CD4-positive, CD25-positive, alpha-beta regulatory T cell (primary cell): ENCODE results near the gene GNG14. TPM values are rescaled to one million over a fixed set of nuclear protein-coding genes. Genes with fewer than 3 reads are reported as not detected.
A peak's percentile ranks its signal among the peaks of the same experiment; 100 is the strongest.

Source experiments
- ATAC-seq, 2 donors: fragments of 150-1000 bp; cut with Tn5 transposase; one replicate each; pipeline ENCODE4 v1.10.0; 2021; ENCODE audit warnings: low read depth in 2 of 2, moderate number of reproducible peaks in 2 of 2, moderate library complexity in 1 of 2
- DNase-seq, 3 donors: peaks; one replicate each; pipeline versions ENCODE4 v3.0.0 to v3.0.0-alpha.2; 2012 to 2022; ENCODE audit warnings: mixed read lengths in 1 of 3
- H3K27ac ChIP-seq: one replicate; pipeline ENCODE4 v1.7.0; 2013; ENCODE audit warnings: mild to moderate bottlenecking, low read length; ENCODE audit not compliant: insufficient read depth, poor library complexity, severe bottlenecking
- H3K27me3 ChIP-seq: one replicate; pipeline ENCODE4 v1.7.0; 2013; ENCODE audit warnings: low read length; ENCODE audit not compliant: control insufficient read depth, insufficient read depth
- H3K36me3 ChIP-seq: one replicate; pipeline ENCODE4 v1.7.0; 2013; ENCODE audit warnings: mild to moderate bottlenecking, low read length, moderate library complexity; ENCODE audit not compliant: control insufficient read depth, insufficient read depth
- H3K4me1 ChIP-seq: 2 replicates; pipeline ENCODE4 v1.7.0; 2013; ENCODE audit warnings: mild to moderate bottlenecking, low read length; ENCODE audit not compliant: insufficient read depth, control insufficient read depth, poor library complexity, severe bottlenecking
- H3K4me3 ChIP-seq: one replicate; pipeline ENCODE4 v1.7.0; 2013; ENCODE audit warnings: low read depth, mild to moderate bottlenecking, low read length, moderate library complexity
- H3K9me3 ChIP-seq, 2 experiments: 1 replicate in 1 of 2; 2 replicates in 1 of 2; pipeline ENCODE4 v1.7.0; 2013; ENCODE audit warnings: low read length in 2 of 2, mild to moderate bottlenecking in 1 of 2, moderate library complexity in 1 of 2; ENCODE audit not compliant: control insufficient read depth in 2 of 2
- H3K27ac Mint-ChIP-seq, 3 donors: one replicate each; pipeline ENCODE4 v1.8.0; 2020 to 2022; ENCODE audit warnings: mild to moderate bottlenecking in 3 of 3, mixed read lengths in 3 of 3, moderate library complexity in 2 of 3
- H3K27me3 Mint-ChIP-seq: one replicate; pipeline ENCODE4 v1.8.0; 2022; ENCODE audit warnings: mild to moderate bottlenecking, mixed read lengths
- H3K36me3 Mint-ChIP-seq: one replicate; pipeline ENCODE4 v1.8.0; 2020; ENCODE audit warnings: mixed read lengths
- H3K4me1 Mint-ChIP-seq, 4 donors: one replicate each; pipeline ENCODE4 v1.8.0; 2020 to 2022; ENCODE audit warnings: mixed read lengths in 4 of 4, mild to moderate bottlenecking in 1 of 4
- H3K4me3 Mint-ChIP-seq, 4 donors: one replicate each; pipeline ENCODE4 v1.8.0; 2020 to 2022; ENCODE audit warnings: mild to moderate bottlenecking in 4 of 4, mixed read lengths in 4 of 4, moderate library complexity in 3 of 4
- H3K9me3 Mint-ChIP-seq, 7 donors: one replicate each; pipeline ENCODE4 v1.8.0; 2020 to 2022; ENCODE audit warnings: mixed read lengths in 7 of 7, mild to moderate bottlenecking in 3 of 7, moderate library complexity in 2 of 7
- polyA plus RNA-seq, 4 donors: library from polyadenylated mRNA; unstranded; fragments of 300-500 nt; fragmentation: Illumina TruSeq; gene quantifications; one replicate each; pipeline ENCODE4 v1.2.3, GENCODE V29; 2021
- total RNA-seq: library from RNA; stranded (reverse); gene quantifications from one replicate; pipeline ENCODE4 v1.2.3, GENCODE V29; 2022

GNG14 gene
- total and polyA plus RNA-seq, 5 donors from 2014 or later: not detected

DNA sequence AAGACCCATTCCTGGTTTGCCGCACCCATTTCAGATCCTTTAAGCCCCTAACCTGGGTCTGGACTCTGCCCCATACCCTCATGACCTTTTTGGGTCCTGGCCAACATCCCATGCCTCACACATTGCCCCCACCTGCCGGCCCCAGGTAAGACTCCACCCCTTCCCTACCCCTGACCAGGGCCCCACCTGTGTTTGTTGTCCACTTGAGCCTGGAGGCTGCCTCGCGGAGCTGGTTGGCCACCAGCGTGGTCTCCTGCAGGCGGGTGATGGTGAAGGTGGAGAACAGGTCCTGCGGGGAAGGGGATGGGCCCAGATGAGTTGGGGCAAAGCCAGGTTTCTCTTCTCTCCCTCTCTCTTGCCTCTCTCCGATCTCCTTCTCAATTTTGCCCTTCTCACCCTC lies 40.8 kb upstream of the GNG14 start:
- Histone ChIP-seq H3K27ac (no peak overlapping the region), H3K27me3 (no peaks in the 10 kb centered on the region), H3K4me1 (no peaks in the 10 kb centered on the region), H3K4me3 (no peak overlapping the region), H3K36me3 (peaks cover 7% of the 10 kb centered on the region), H3K9me3 (no peaks in the 10 kb centered on the region)
- ATAC-seq (no peak), DNase-seq (no peak)
- peaks cover 14% of the 10 kb centered on the region for H3K36me3 Mint-ChIP-seq
- peaks cover 0 to 1% (median 0%) of the 10 kb centered on the region in 7 donors for H3K9me3 Mint-ChIP-seq
- no peaks in the 10 kb centered on the region for H3K4me1 Mint-ChIP-seq
- no peak overlapping the region for H3K4me3 Mint-ChIP-seq
- no peaks in the 10 kb centered on the region for H3K27me3 Mint-ChIP-seq
- no peak overlapping the region for H3K27ac Mint-ChIP-seq

DNA sequence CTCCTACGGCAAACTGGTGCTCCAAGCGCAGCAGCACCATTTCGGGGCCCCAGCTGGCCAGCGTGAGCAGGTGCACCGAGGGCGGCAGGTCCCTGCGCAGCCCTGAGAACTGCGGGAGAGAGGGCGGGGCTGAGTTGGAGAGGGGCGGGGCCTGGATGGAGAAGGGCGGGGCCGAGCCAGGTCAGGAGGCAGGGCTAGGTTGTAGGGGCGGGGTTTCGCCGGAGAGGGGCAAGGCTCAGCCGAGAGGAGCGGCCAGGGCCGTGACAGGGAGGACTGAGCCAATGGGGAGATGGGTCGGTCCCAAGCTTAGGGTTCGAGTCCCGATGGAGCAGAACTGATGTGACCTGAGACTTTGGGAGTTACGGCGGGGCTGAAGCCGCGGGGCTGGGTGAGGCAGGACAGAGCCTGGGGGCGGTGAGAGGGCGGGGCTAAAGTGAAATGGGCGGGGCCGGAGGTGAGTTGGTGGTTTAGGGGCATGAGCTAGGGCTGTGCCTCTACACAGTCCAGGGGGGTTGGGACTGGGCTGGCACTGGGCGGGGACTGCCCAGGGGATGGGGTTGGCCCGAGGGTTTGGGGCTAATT lies 40.2 kb upstream of the GNG14 start:
- H3K4me1 ChIP-seq: no peaks in the 10 kb centered on the region
- peaks cover 14% of the 10 kb centered on the region for H3K36me3 Mint-ChIP-seq
- H3K4me1 Mint-ChIP-seq: no peaks in the 10 kb centered on the region
- H3K4me3 Mint-ChIP-seq: no peak overlapping the region
- no peaks in the 10 kb centered on the region for H3K9me3 ChIP-seq
- H3K27ac Mint-ChIP-seq: no peak overlapping the region
- ATAC-seq: no peak
- no peaks in the 10 kb centered on the region for H3K27me3 Mint-ChIP-seq
- peaks cover 0 to 1% (median 0%) of the 10 kb centered on the region in 7 donors for H3K9me3 Mint-ChIP-seq
- no peak overlapping the region for H3K27ac ChIP-seq
- no peak overlapping the region for H3K4me3 ChIP-seq
- no peaks in the 10 kb centered on the region for H3K27me3 ChIP-seq
- DNase-seq: no peak
- peaks cover 11% of the 10 kb centered on the region for H3K36me3 ChIP-seq

DNA sequence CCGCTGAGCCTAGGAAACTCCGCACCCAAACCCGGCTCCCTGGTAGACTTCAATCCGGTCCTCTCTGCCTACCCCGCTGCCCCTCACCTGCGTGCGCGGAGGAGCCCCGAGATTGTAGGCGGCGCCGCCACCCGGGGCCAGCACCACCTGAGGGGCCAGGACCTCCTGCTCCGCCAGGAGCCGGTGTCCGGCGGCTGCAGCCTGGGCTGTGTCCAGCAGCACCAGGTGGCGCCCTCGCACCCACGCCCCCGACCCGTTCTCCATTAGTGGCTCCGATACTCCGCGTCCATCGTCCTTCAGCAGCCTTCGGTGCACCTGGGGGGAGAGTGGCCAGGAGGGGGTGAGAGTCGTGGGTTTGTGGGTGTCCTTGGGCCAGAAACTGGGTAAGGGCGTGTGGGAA lies 39.7 kb upstream of the GNG14 start:
- Histone ChIP-seq H3K36me3 (peaks cover 11% of the 10 kb centered on the region), H3K4me1 (no peaks in the 10 kb centered on the region), H3K27ac (no peak overlapping the region), H3K9me3 (no peaks in the 10 kb centered on the region), H3K27me3 (no peaks in the 10 kb centered on the region), H3K4me3 (no peak overlapping the region)
- no peak overlapping the region for H3K27ac Mint-ChIP-seq
- H3K27me3 Mint-ChIP-seq: no peaks in the 10 kb centered on the region
- no peaks in the 10 kb centered on the region for H3K4me1 Mint-ChIP-seq
- H3K9me3 Mint-ChIP-seq: peaks cover 0 to 1% (median 0%) of the 10 kb centered on the region in 7 donors
- H3K36me3 Mint-ChIP-seq: peaks cover 14% of the 10 kb centered on the region
- no peak overlapping the region for H3K4me3 Mint-ChIP-seq
- DNase-seq: no peak
- ATAC-seq: no peak

DNA sequence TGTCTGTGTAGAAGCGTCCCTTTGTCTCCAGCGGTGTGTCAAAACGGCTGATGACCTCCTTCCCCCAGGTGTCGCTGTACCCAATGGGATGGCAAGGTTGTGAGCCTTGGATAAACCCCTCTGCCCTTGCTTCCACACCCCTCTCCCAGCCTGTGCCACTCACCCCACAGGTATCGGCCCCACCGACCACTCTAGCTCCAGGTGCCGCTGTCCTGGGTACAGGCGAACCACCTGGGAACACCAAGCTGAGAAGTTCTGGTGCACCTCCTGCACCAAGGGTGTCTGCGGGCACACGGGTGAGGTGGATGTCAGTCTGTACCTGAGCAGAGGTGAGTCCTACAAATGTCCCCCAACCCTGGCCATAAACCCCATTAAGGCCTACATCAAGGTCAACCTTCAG lies 37.9 kb upstream of the GNG14 start:
- no peak for DNase-seq
- H3K4me3 ChIP-seq: no peak overlapping the region
- Mint-ChIP-seq H3K36me3 (peaks cover 17% of the 10 kb centered on the region), H3K27me3 (no peaks in the 10 kb centered on the region), H3K4me1 (peaks cover 0 to under 1% (median 0%) of the 10 kb centered on the region in 4 donors), H3K27ac (no peak overlapping the region), H3K4me3 (no peak overlapping the region), H3K9me3 (peaks cover 0 to 1% (median 0%) of the 10 kb centered on the region in 7 donors)
- H3K36me3 ChIP-seq: peaks cover 15% of the 10 kb centered on the region
- no peak for ATAC-seq
- no peaks in the 10 kb centered on the region for H3K9me3 ChIP-seq
- H3K4me1 ChIP-seq: no peaks in the 10 kb centered on the region
- H3K27me3 ChIP-seq: no peaks in the 10 kb centered on the region
- H3K27ac ChIP-seq: no peak overlapping the region

DNA sequence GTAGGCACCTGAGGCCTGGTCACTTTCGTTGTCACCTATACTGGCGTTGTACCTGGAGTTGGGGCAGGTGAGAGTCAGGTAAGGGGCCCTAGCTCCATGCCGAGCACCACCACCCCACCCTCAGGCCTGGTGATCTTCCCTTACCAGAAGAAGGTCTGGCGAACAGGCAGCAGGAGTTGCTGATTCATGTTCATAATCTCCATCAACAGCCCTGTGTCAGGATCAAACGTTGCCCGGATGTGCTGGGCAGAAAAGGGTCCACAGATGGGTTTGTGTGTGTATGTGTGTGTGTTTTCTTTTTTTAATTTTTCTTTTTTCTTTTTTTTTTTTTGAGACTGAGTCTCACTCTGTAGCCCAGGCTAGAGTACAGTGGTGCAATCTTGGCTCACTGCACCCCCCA lies 35.6 kb upstream of the GNG14 start:
- Mint-ChIP-seq H3K4me1 (peaks cover 0 to 5% (median 0%) of the 10 kb centered on the region in 4 donors), H3K36me3 (peaks cover 28% of the 10 kb centered on the region), H3K9me3 (peaks cover 0 to 1% (median 0%) of the 10 kb centered on the region in 7 donors), H3K27ac (no peak overlapping the region), H3K4me3 (no peak overlapping the region), H3K27me3 (no peaks in the 10 kb centered on the region)
- DNase-seq: no peak
- no peak overlapping the region for H3K4me3 ChIP-seq
- H3K27me3 ChIP-seq: no peaks in the 10 kb centered on the region
- no peaks in the 10 kb centered on the region for H3K9me3 ChIP-seq
- no peaks in the 10 kb centered on the region for H3K4me1 ChIP-seq
- ATAC-seq: no peak
- peaks cover 31% of the 10 kb centered on the region for H3K36me3 ChIP-seq
- H3K27ac ChIP-seq: no peak overlapping the region

DNA sequence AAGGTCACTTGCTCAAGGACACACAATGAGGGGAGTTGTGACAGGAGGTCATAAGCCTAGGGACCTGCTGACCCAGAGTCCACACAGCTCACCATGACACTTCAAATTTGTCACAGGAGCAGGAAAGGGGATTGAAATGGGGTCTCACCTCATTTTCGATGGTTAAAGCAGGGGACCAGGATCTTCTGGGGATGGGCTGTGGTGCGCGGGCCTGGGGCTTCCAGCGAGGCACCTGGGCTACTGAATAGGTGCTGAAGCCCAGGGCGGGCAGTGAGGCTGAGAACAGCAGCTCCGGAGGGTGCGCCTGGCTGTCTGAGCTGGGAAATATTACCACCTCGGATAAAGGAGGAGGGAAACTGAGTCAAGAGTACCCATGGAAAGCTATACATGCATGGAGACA lies 32.3 kb upstream of the GNG14 start:
- Histone ChIP-seq H3K9me3 (no peaks in the 10 kb centered on the region), H3K36me3 (peaks cover 45% of the 10 kb centered on the region), H3K4me1 (no peaks in the 10 kb centered on the region), H3K27ac (no peak overlapping the region), H3K4me3 (no peak overlapping the region), H3K27me3 (no peaks in the 10 kb centered on the region)
- no peak overlapping the region for H3K4me3 Mint-ChIP-seq
- peak overlapping the region in 2 of 3 donors; percentile 65 to 66 for H3K27ac Mint-ChIP-seq
- peaks cover 0 to 5% (median under 1%) of the 10 kb centered on the region in 4 donors for H3K4me1 Mint-ChIP-seq
- H3K9me3 Mint-ChIP-seq: peaks cover 0 to 1% (median 0%) of the 10 kb centered on the region in 7 donors
- H3K27me3 Mint-ChIP-seq: no peaks in the 10 kb centered on the region
- H3K36me3 Mint-ChIP-seq: peaks cover 33% of the 10 kb centered on the region
- no peak for DNase-seq
- no peak for ATAC-seq

DNA sequence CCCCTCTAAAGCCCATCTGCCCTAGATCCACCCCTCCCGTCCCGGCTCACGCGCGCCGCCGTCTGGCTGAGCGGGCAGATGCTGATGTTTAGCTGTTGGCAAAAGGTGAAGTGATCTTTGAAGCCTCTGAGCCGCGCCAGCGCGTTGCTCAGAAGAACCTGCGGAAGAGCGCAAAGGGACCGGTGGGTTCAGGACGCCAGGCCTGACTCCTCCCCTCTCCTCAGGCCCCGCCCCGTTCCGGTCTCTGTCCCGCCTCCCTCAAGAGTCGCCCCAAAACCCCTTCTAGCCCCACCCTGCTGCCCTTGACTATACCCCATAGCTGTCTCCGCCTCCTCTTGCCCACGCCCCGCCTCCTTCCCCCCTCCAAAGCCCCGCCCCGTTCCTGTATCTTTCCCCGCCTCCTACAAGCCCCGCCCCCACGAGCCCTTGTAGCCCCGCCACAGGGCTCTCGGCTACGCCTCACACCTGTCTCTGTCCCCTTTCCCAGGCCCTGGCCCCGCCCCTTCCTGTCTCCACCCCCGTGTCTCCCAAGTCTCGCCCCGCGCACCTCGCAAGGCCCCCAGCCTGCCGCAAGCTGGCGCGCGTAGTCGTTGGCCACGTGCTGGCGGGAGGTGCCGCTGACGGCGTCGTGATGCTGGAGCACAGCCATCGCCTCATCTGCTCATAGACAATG lies 30.8 kb upstream of the GNG14 start:
- H3K36me3 Mint-ChIP-seq: peaks cover 24% of the 10 kb centered on the region
- peaks cover 0 to 1% (median 0%) of the 10 kb centered on the region in 7 donors for H3K9me3 Mint-ChIP-seq
- H3K27ac ChIP-seq: no peak overlapping the region
- DNase-seq (no peak), ATAC-seq (no peak)
- H3K4me1 ChIP-seq: no peaks in the 10 kb centered on the region
- no peak overlapping the region for H3K4me3 Mint-ChIP-seq
- H3K27me3 Mint-ChIP-seq: no peaks in the 10 kb centered on the region
- H3K9me3 ChIP-seq: no peaks in the 10 kb centered on the region
- peaks cover 0 to 5% (median under 1%) of the 10 kb centered on the region in 4 donors for H3K4me1 Mint-ChIP-seq
- H3K27me3 ChIP-seq: no peaks in the 10 kb centered on the region
- no peak overlapping the region for H3K4me3 ChIP-seq
- H3K27ac Mint-ChIP-seq: peak overlapping the region in 1 of 3 donors; percentile 60
- H3K36me3 ChIP-seq: peaks cover 52% of the 10 kb centered on the region

DNA sequence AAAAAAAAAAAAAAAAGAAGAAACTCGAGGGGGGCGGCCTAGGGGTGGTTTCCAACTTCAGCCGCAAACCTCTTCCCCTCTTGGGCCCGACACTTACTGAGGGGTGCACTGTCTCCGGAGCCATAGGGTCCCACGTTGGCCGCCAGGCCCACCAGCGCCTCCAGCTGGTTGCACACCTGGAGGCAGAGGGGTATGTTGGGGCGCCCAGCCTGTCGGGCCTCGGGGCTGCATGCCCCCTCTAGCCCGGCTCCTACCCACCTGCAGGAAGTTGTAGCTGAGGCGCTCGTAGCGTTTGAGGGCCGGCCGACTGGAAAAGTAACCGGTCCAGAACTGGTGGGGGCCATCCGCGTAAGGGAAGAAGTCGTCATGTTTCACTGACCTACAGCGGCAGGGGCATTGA lies 29.8 kb upstream of the GNG14 start:
- Mint-ChIP-seq H3K4me3 (no peak overlapping the region), H3K27ac (no peak overlapping the region), H3K36me3 (peaks cover 24% of the 10 kb centered on the region), H3K4me1 (peaks cover 0 to 5% (median under 1%) of the 10 kb centered on the region in 4 donors), H3K9me3 (peaks cover 0 to 1% (median 0%) of the 10 kb centered on the region in 7 donors), H3K27me3 (no peaks in the 10 kb centered on the region)
- Histone ChIP-seq H3K27ac (no peak overlapping the region), H3K36me3 (peaks cover 55% of the 10 kb centered on the region), H3K9me3 (no peaks in the 10 kb centered on the region), H3K4me3 (no peak overlapping the region), H3K27me3 (no peaks in the 10 kb centered on the region), H3K4me1 (no peaks in the 10 kb centered on the region)
- no peak for DNase-seq
- ATAC-seq: no peak
